Spleen (tissue), 11 donors: ENCODE data around the gene PPP1R3G. TPM values are rescaled to one million over a fixed set of nuclear protein-coding genes. Genes with fewer than 3 reads are reported as not detected.

Experiments used
- DNase-seq: peaks from one replicate; pipeline ENCODE4 v3.0.0-alpha.2; 2020
- H3K27ac ChIP-seq, 8 donors: fragments of 200-600 bp; sonication (generic) in 7 of 8; 1 replicate in 4 of 8; 2 replicates in 4 of 8; pipeline versions ENCODE4 v1.5.0 to v1.8.0; 2016 to 2021; ENCODE audit warnings: inconsistent platforms in 4 of 8, mild to moderate bottlenecking in 4 of 8, moderate library complexity in 1 of 8
- H3K27me3 ChIP-seq, 7 donors: fragments of 200-600 bp; sonication (generic) in 6 of 7; replicated peaks in 1 of 7; 1 replicate in 4 of 7; 2 replicates in 3 of 7; pipeline versions ENCODE4 v1.5.0 to v1.8.0; 2016 to 2021; ENCODE audit warnings: inconsistent platforms in 3 of 7, mild to moderate bottlenecking in 1 of 7
- H3K36me3 ChIP-seq, 6 donors: fragments of 200-600 bp; sonication (generic) in 5 of 6; 1 replicate in 4 of 6; 2 replicates in 2 of 6; pipeline versions ENCODE4 v1.5.0 to v1.8.0; 2016 to 2021; ENCODE audit warnings: inconsistent platforms in 2 of 6
- H3K4me1 ChIP-seq, 6 donors: fragments of 200-600 bp; sonication (generic) in 5 of 6; 1 replicate in 3 of 6; 2 replicates in 3 of 6; pipeline versions ENCODE4 v1.5.0 to v1.8.0; 2016 to 2021; ENCODE audit warnings: inconsistent platforms in 3 of 6
- H3K4me3 ChIP-seq, 8 donors: fragments of 200-600 bp; sonication (generic) in 7 of 8; 1 replicate in 4 of 8; 2 replicates in 4 of 8; pipeline versions ENCODE4 v1.5.0 to v1.8.0; 2016 to 2021; ENCODE audit warnings: inconsistent platforms in 4 of 8, mild to moderate bottlenecking in 4 of 8, moderate library complexity in 2 of 8
- H3K9me3 ChIP-seq, 8 donors: fragments of 200-600 bp; sonication (generic) in 7 of 8; 1 replicate in 4 of 8; 2 replicates in 4 of 8; pipeline versions ENCODE4 v1.5.0 to v1.8.0; 2016 to 2021; ENCODE audit warnings: inconsistent platforms in 4 of 8
- POLR2A ChIP-seq, 3 donors: fragments of 450-650 bp; IDR thresholded peaks; one replicate each; pipeline ENCODE4 v1.5.1; 2017; ENCODE audit warnings: antibody characterized with exemption in 3 of 3, mild to moderate bottlenecking in 1 of 3
- POLR2AphosphoS5 ChIP-seq, 3 donors: sonication (generic); formaldehyde crosslinking; IDR thresholded peaks; one replicate each; pipeline ENCODE4 v1.5.1; 2017; ENCODE audit warnings: antibody characterized with exemption in 3 of 3
- WGBS, 5 donors: extraction: QIAGEN DNeasy Blood & Tissue Kit in 3 of 5; methylation state at CpG; one replicate each; pipeline versions ENCODE4 v1.1.5 to v1.1.7; 2013 to 2018; 5-methylcytosine and 5-hydroxymethylcytosine counted together
- intact Hi-C: fragments of 100-400 bp; cut with DNase I; formaldehyde crosslinking; loops from one replicate; pipeline ENCODE4 v1.15.0; 2023; ENCODE audit warnings: low total_unique reads
- polyA plus RNA-seq, 3 donors: library from polyadenylated mRNA; stranded (reverse); fragments of 200-250 nt; gene quantifications; one replicate each; pipeline ENCODE4 v1.2.1, GENCODE V29; 2013
- total RNA-seq, 7 donors: library from RNA; depleted of rRNA in 3 of 7; stranded (reverse); fragments of >200 nt in 3 of 7; fragmentation: NEBNext Ultra II Directional in 4 of 7; extraction: Animal tissue kit (Norgen Biotek cat#: 25700) in 4 of 7; gene quantifications; one replicate each; pipeline versions ENCODE4 v1.1.0 to v1.2.1, GENCODE V29; 2016 to 2021
- TF ChIP-seq, protein P1 (sequence below), 11 experiments: fragments of 200-600 bp in 7 of 11; fragments of 450-650 bp in 4 of 11; sonication (generic) in 4 of 11; IDR thresholded peaks in 8 of 11; conservative IDR thresholded peaks in 3 of 11; 1 replicate in 7 of 11; 2 replicates in 4 of 11; pipeline versions ENCODE4 v1.4.0 to v1.8.0; 2016 to 2021; ENCODE audit warnings: antibody characterized with exemption in 11 of 11, inconsistent platforms in 4 of 11, mild to moderate bottlenecking in 1 of 11
- donor health status: healthy with polysubstance abuse.
- donor health status: DM: no; HTN: no; CAD: no; lungs with moderate emphysema.
- donor health status: DM: no; HTN: no; CAD: no.
- donor health status: Bipolar disorder and iron deficiency.
- donor health status: healthy.
- donor health status: DM: no; HTN: no; CAD: no.
- donor health status: DM: yes; HTN: yes; CAD: no.

PPP1R3G gene
- total and polyA plus RNA-seq, 10 donors: 0.54 to 10.1 (median 4.5) TPM

DNA sequence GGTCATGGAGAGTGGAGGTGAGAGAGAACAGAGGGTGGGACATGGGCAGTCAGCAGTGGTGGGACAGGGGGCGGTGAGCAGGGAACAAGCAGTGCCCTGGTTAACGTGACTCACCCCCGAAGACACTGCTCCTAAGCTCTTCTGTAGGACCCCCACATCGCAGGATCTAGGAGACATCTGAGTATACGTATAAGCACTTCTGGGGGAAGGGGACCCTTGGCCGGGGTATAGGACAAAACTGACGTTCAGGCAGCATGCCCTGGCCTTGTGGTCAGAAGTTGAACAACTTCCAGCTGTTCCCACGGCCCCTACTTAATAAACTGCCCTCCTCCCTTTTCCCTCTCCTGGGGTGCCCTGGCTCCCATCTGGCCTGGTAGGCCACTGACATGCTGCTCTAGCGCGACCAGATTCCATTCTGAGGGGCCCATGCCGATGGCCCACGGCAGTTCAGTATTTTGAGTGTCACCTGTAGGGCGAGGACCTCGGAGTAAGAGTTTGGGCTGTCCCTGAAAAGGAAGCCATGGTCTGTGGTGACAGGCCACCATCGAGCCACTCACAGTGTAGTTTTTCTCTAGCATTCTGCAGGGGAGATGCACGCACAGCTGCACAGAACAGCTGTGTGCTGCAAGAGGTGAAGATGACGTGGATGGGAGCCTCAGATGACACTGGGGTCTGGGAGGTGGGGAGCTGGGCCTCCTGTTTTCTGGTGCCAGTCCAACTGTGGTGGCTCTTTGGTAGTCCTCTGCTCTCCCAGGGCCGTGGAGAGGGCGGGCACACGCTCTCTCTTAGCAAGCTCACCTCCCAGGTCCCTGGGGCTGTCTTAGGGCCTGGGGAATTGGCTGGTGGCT, 38.4 kb downstream of the PPP1R3G start:
- Histone ChIP-seq H3K4me1 (peaks cover 0 to 33% (median 8%) of the 10 kb centered on the region in 6 donors), H3K27me3 (no peaks in the 10 kb centered on the region), H3K27ac (no peak overlapping the region), H3K4me3 (no peak overlapping the region), H3K36me3 (no peaks in the 10 kb centered on the region), H3K9me3 (no peaks in the 10 kb centered on the region)
- TF ChIP-seq POLR2AphosphoS5 (IDR thresholded peaks at IDR 0.05): no peak
- TF ChIP-seq, protein P1, sequence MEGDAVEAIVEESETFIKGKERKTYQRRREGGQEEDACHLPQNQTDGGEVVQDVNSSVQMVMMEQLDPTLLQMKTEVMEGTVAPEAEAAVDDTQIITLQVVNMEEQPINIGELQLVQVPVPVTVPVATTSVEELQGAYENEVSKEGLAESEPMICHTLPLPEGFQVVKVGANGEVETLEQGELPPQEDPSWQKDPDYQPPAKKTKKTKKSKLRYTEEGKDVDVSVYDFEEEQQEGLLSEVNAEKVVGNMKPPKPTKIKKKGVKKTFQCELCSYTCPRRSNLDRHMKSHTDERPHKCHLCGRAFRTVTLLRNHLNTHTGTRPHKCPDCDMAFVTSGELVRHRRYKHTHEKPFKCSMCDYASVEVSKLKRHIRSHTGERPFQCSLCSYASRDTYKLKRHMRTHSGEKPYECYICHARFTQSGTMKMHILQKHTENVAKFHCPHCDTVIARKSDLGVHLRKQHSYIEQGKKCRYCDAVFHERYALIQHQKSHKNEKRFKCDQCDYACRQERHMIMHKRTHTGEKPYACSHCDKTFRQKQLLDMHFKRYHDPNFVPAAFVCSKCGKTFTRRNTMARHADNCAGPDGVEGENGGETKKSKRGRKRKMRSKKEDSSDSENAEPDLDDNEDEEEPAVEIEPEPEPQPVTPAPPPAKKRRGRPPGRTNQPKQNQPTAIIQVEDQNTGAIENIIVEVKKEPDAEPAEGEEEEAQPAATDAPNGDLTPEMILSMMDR (IDR thresholded peaks at IDR 0.05 in 8 of 11, conservative IDR thresholded peaks at IDR 0.05 in 3 of 11): no peak
- TF ChIP-seq POLR2A (IDR thresholded peaks at IDR 0.05): no peak
- 80 to 90% (median 83%) methylated on average over 19 to 20 of the region's 20 CpGs for WGBS, 5 donors
- intact Hi-C loops: no loop called here
- DNase-seq: no peak

DNA sequence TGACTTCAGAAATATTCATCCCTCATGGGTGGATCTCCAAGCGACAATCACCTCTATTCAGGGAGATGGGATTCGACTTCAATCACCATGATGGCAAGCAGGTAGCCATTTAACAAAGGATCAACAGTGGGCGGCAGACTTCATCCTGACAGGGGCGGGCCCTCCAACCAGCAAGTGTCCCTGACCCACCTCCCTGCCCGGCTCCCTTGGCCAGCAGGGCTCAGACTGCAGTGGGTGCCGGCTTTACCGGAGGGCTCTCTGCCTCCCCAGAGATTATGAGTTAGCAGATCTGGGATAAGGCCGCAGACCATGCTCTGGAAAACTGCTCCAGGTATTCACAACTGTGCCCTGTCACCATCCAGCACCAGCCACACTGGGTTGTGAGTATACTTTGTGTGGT, 39.4 kb downstream of the PPP1R3G start:
- H3K4me1 ChIP-seq: peaks cover under 1 to 42% (median 16%) of the 10 kb centered on the region in 6 donors
- WGBS, 5 donors: 92 to 96% (median 94%) methylated on average over 4 to 8 of the region's 8 CpGs
- no peak for TF ChIP-seq POLR2A (IDR thresholded peaks at IDR 0.05)
- TF ChIP-seq, protein P1 (IDR thresholded peaks at IDR 0.05 in 8 of 11, conservative IDR thresholded peaks at IDR 0.05 in 3 of 11): no peak
- no peak for TF ChIP-seq POLR2AphosphoS5 (IDR thresholded peaks at IDR 0.05)
- no peaks in the 10 kb centered on the region for H3K27me3 ChIP-seq
- no peaks in the 10 kb centered on the region for H3K9me3 ChIP-seq
- intact Hi-C loops: no loop called here
- no peak overlapping the region for H3K4me3 ChIP-seq
- H3K36me3 ChIP-seq: no peaks in the 10 kb centered on the region
- no peak for DNase-seq
- H3K27ac ChIP-seq: no peak overlapping the region

DNA sequence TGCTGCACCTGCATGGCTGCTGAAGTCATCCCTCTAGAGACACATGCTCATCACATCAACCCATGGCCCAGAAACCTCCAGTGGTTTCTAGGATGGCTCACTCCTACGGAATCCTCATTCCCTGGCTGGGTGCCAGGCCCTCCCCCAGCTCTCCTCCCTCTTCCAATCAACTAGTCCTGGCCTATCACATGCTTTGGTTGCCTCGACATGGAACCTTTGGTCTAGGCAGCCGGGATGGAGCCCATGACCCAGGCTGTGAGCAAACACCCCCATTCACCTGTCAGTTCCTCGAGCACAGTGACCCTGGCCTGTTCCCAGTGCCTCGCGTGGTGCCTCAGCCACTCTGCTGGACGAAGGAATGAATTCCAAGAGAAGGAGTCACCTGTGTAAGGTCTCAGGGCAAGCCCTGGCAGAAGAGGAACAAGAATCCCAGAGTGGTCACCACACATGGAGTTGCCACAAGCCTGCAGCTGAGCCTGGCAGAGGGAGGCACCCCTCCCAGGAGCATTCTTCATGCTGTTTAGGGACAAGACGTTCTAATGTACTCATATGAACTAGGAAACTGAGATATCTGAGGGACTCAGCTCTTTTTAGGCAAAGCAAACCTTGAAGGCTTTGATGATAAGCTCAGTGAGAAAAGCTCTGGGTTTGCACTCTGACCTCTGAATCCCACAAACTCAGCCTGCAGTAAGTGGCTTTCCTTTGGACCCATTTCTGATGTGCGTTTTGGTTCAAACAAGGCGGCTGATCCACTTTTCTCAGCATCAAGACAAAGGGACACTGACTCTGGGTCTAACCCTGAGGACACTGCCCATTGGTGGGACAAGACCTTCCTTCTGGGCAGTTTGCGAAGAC, 40.2 kb downstream of the PPP1R3G start:
- no peak overlapping the region for H3K4me3 ChIP-seq
- H3K27ac ChIP-seq: no peak overlapping the region
- no peaks in the 10 kb centered on the region for H3K9me3 ChIP-seq
- intact Hi-C loops: no loop called here
- TF ChIP-seq POLR2AphosphoS5 (IDR thresholded peaks at IDR 0.05) (no peak), POLR2A (IDR thresholded peaks at IDR 0.05) (no peak)
- TF ChIP-seq, protein P1 (IDR thresholded peaks at IDR 0.05 in 8 of 11, conservative IDR thresholded peaks at IDR 0.05 in 3 of 11): no peak
- 88 to 94% (median 93%) methylated on average over 10 to 11 of the region's 11 CpGs for WGBS, 5 donors
- H3K4me1 ChIP-seq: peaks cover 3 to 51% (median 21%) of the 10 kb centered on the region in 6 donors
- H3K27me3 ChIP-seq: no peaks in the 10 kb centered on the region
- H3K36me3 ChIP-seq: no peaks in the 10 kb centered on the region
- DNase-seq: no peak

DNA sequence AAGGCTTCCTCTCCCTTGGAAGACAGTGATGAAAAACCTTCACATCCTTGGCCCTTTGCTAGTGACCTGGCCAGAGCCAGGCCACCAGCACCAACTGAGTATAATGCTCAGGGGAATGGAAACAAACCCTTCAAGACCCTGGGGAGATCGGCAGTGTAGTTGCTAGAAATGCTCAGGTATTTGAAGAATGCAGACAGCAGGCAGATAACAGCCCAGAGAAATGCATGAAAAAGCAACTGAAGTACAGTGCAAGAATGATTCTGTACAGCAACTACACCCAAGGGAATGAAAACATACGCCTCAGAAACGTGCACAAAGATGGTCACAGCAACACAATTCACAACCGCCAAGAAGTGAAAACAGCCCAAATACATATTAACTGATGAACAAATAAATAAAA, 41.1 kb downstream of the PPP1R3G start:
- TF ChIP-seq POLR2AphosphoS5 (IDR thresholded peaks at IDR 0.05) (no peak), POLR2A (IDR thresholded peaks at IDR 0.05) (no peak)
- TF ChIP-seq, protein P1 (IDR thresholded peaks at IDR 0.05 in 8 of 11, conservative IDR thresholded peaks at IDR 0.05 in 3 of 11): no peak
- no peak overlapping the region for H3K27ac ChIP-seq
- WGBS, 5 donors: 59 to 82% (median 68%) methylated on average over 3 to 4 of the region's 4 CpGs
- H3K36me3 ChIP-seq: no peaks in the 10 kb centered on the region
- H3K4me3 ChIP-seq: no peak overlapping the region
- H3K9me3 ChIP-seq: no peaks in the 10 kb centered on the region
- no peaks in the 10 kb centered on the region for H3K27me3 ChIP-seq
- peaks cover 3 to 57% (median 23%) of the 10 kb centered on the region in 6 donors for H3K4me1 ChIP-seq
- intact Hi-C loops: no loop called here
- no peak for DNase-seq
